Muscle of back (tissue), 13 donors: Measurements from ENCODE around the gene SEPTIN11. TPM values are rescaled to one million over a fixed set of nuclear protein-coding genes. Genes with fewer than 3 reads are reported as not detected.
A peak's percentile ranks its signal among the peaks of the same experiment; 100 is the strongest.

Experiments
- DNase-seq, 3 donors: peaks; one replicate each; pipeline versions ENCODE4 v3.0.0 to v3.0.0-alpha.2; 2013
- long read RNA-seq, 9 donors: transcript quantifications; one replicate each; lab custom pipeline, GENCODE V29; 2026
- polyA plus RNA-seq, 10 donors: library from polyadenylated mRNA; unstranded; fragments of 120-200 nt; gene quantifications; one replicate each; pipeline ENCODE4 v1.2.1, GENCODE V29; 2013; ENCODE audit not compliant: insufficient read length in 10 of 10

Gene SEPTIN11
- polyA plus RNA-seq: 100 to 1,000 TPM; 229 to 360 (median 275) TPM
- long read RNA-seq, donor 1, full-length matches to known transcripts: 20 of 274 reads
- long read RNA-seq, donor 1, partial matches to known transcripts: 198 of 274 reads
- long read RNA-seq, donor 1, other reads (novel, unspliced or antisense): 56 of 274 reads
- long read RNA-seq, donor 2, full-length matches to known transcripts: 25 of 154 reads
- long read RNA-seq, donor 2, partial matches to known transcripts: 124 of 154 reads
- long read RNA-seq, donor 2, other reads (novel, unspliced or antisense): 5 of 154 reads
- long read RNA-seq, donor 3: 0 reads
- long read RNA-seq, donor 4, full-length matches to known transcripts: 16 of 23 reads
- long read RNA-seq, donor 4, partial matches to known transcripts: 7 of 23 reads
- long read RNA-seq, donor 4, other reads (novel, unspliced or antisense): 0 of 23 reads
- long read RNA-seq, donor 5, full-length matches to known transcripts: 33 of 102 reads
- long read RNA-seq, donor 5, partial matches to known transcripts: 69 of 102 reads
- long read RNA-seq, donor 5, other reads (novel, unspliced or antisense): 0 of 102 reads
- long read RNA-seq, donor 6, full-length matches to known transcripts: 24 of 349 reads
- long read RNA-seq, donor 6, partial matches to known transcripts: 79 of 349 reads
- long read RNA-seq, donor 6, other reads (novel, unspliced or antisense): 246 of 349 reads
- long read RNA-seq, donor 7, full-length matches to known transcripts: 24 of 248 reads
- long read RNA-seq, donor 7, partial matches to known transcripts: 106 of 248 reads
- long read RNA-seq, donor 7, other reads (novel, unspliced or antisense): 118 of 248 reads
- long read RNA-seq, donor 8, full-length matches to known transcripts: 49 of 92 reads
- long read RNA-seq, donor 8, partial matches to known transcripts: 43 of 92 reads
- long read RNA-seq, donor 8, other reads (novel, unspliced or antisense): 0 of 92 reads
- long read RNA-seq, donor 9, transcript SEPT11-203 (9 exons, 2,615 nt): major isoform, 6 of 7 reads
- long read RNA-seq, donor 9, partial matches to known transcripts: 0 of 7 reads
- long read RNA-seq, donor 9, other reads (novel, unspliced or antisense): 0 of 7 reads

DNA sequence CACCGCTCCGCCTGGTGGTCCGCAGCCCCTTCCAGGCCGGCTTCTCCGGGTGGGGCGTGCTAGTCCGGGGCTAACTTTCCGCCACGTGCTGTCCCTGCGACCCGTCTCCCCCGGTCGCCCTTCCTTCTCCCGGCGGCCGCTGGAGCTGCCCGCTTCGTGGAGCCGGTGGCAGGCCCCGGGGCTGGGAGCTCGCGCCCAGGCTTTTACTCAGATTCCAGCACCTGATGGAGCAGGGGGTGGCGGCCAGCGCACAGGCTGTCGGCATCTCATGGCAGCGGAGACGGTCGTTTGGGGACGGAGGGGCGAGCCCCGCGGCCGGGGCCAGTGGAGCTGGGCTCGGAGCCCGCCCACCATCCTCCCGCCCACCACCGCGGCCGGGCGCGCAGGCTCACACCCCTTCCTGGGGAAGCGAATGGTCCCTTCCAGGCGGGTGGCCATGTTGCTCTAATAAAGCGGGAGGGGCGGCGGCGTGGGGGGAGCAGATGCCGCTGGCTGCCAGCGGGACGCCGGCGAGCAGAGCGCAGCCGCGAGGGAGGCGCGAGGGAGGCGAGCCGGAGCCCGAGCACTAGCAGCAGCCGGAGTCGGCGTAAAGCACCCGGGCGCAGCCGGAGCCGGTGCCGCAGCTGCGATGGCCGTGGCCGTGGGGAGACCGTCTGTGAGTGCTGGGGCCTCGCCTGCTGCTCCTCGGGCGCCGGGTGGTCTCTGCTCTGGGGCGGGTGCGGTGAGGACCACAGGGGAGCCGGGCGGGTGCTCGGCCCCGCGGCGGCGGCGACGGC lies at the start of gene SEPTIN11:
Gene SEPTIN11 (plus strand): TSS at position 477 of the 776 bp plus-strand sequence. CDS start 152 bp downstream, at position 629.
- DNase-seq: peak; percentile 96 to 99 (median 97)

DNA sequence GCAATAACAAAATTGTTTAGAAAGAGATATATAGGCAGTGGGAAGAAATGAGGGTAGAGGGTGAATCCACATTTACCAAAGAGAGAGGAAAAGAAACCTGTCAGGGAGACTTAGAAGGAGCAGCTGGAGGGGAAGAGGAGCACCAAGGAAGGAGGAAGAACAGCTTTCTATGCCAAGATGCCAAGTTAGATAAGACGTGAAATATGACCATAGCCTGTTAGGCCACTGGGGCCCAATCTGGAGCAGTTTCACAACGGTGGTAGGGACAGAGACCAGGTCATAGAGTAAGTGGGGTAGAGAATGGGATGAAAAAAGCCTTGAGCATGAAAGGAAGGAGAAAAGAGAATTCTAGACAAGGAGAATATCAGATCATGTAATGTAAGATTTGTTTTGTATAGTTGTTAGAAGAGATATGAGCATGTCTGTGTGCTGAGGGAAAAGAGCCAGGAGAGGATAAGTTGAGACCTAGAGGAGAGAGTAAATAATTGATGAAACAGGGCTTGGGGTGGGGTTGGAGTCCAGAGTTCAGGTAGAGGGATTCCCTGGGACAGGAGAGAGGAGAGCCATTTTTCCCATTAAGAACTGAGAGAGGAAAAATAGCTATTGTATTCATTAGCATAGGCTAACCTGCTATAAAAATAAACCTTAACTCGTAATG lies 47.2 kb upstream of the SEPTIN11 start:
- no peak for DNase-seq

- no peak for DNase-seq
Measured at GRCh38 chr4:76904646-76905190, 44.8 kb upstream of the SEPTIN11 start.

DNA sequence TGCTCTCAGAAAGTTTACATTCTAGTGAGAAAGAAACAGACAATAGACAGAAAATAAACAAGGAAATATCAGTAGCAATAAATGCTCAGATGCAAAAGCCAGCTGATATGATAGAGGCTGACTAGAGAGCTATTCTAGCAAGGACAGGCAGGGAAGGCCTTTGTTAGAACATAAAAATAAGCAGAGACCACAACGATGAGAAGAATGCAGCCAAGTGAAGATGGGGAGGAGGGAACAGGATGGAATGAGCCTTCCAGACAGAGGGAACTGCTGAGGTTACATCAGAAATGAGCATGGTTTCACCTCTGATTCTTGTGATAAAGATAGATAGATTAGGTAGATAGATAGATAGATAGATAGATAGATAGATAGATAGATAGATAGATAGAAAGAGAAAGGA lies 44.0 kb upstream of the SEPTIN11 start:
- DNase-seq: peak in 1 of 3 donors; percentile 68

GRCh38 chr4:76909711-76910110 lies 39.8 kb upstream of the SEPTIN11 start:
- DNase-seq: no peak

DNA sequence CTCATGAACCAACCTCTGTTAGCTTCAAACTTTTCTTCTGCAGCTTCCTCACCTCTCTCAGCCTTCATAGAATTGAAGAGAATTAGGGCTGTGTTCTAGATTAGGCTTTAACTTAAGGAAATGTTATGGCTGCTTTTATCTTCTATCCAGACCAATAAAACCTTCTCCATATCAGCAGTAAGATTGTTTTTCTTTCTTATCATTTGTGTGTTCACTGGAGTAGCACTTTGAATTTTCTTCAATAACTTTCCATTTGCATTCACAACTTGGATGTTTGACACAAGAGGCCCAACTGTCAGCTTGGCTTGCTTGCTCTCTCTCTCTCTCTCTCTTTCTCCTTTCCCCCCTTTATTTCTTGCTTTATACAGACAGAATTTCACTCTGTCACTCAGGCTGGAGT lies 28.8 kb upstream of the SEPTIN11 start:
- no peak for DNase-seq

DNA sequence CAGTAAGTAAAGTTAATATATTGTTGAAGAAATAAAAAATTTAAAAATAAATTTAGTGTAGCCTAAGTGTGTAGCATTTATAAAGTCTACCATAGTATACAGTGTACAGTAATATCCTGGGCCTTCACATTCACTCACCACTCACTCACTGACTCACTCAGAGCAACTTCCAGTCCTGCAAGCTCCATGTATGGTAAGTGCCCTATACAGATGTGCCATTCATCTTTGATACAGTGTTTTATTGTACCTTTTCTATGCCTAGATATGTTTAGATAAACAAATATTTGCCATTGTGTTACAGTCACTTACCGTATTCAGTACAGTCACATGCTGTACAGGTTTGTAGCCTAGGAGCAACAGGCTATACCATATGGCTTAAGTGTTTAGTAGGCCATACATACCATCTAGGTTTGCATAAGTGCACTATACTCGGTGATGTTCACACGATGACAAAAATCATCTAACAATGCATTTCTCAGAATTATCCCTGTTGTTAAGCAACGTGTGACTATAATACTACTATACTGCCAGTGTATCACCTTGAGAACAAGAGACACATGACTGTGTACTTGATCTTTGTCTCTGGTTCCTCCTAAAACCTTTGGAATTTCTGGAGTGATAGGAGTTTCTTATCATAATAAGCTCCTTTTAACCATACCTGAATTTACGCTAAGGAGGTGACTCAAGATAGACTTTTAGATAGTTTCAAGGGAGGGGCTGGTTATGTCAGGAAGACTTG lies 25.8 kb upstream of the SEPTIN11 start:
- no peak for DNase-seq

- DNase-seq: no peak
Measured at GRCh38 chr4:76926841-76927240, 22.7 kb upstream of the SEPTIN11 start.

GRCh38 chr4:76930685-76931084 lies 18.9 kb upstream of the SEPTIN11 start:
- DNase-seq: no peak

- DNase-seq: no peak
Measured at GRCh38 chr4:76931087-76931486, 18.5 kb upstream of the SEPTIN11 start.

DNA sequence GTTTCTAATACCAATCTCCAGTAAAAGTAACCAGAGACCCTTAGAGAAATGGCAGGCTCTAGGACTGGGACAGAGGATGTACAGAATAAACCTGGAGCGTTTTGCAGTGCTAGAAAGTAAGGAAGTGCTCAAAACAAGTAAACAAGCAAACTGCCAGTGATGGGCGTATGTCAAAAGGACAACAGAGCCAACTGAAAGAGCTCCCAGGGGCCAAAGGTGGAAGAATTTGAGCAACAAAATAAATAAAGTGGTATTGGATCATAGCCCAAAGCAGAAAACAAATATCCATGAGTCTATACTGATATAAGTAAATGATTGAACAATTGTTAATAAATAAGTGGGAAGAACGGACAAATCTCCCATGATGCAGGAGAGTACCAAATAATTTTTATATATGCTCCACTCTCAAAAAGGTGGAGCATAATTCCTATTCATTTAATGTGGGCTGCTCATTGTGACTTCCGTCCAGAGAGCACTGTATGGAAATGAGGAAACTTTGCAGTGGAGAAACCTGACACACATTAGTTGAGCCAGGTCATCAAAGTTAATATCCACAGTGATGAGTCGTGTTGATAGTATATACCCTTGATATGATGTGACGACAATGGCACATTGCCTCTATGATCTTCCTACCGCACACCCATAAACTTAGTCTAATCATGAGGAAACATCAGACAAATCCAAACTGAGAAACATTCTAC lies 17.8 kb upstream of the SEPTIN11 start:
- no peak for DNase-seq

DNA sequence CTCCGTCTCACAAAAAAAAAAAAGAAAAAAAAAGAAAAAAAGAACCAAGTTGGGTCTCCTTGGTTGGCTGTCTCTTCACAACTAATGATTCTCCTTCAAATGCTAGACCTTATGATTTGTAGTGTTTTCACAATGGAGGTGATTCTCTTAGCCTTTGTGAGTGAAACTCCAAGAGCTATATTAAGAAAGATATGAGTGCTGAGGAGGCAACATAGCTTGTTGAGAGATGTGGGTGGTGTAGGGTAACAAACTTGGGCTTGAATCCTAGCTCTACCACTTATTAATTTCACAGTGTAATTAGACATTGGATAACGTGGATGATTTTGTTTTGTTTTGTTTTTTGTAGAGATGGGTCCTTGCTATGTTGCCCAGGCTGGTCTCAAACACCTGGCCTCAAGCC lies 10.4 kb upstream of the SEPTIN11 start:
- no peak for DNase-seq

- DNase-seq: no peak
Measured at GRCh38 chr4:76943129-76943620, 6.4 kb upstream of the SEPTIN11 start.

DNA sequence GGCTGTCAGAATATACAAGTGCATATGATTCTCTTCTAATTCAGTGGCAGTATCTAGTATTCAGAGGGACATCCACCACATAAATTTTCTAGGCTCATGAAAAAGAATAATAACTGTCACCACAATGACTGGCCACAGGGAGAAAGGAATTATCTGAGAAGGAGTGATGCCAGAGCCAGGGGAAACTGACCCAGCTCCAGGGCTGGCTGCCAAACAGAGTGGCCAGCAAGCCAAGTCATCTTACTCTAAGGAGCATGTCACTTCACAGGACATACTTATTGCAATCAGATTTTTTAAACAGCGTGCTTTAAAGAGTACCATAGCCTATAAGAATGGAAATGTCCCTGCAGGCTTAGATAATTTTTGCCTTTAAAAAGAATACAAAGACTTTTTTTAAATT lies 5.8 kb upstream of the SEPTIN11 start:
- no peak for DNase-seq

DNA sequence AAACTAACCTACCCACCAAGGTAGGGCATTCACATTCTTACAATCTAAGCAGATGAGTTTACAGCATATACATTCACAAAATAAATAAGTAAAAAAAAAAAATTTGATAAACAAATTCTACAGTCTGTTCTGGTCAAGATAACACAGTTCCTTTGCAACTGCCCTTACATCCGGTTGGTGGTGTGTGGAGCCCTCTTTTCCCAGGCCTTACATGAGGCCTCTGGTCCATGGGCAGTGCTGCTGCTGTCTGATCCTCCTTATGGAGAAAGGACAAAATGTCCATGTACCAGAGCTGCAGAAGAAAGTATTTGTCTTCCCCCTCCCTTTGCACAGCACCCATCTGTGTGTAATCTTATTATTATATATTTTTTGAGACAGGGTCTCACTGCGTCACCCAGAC lies 2.2 kb upstream of the SEPTIN11 start:
- DNase-seq: no peak

GRCh38 chr4:76948443-76949275 lies 893 bp upstream of the SEPTIN11 start:
- DNase-seq: peak; percentile 74 to 91 (median 76)

- peak; percentile 37 to 85 (median 53) for DNase-seq
Measured at GRCh38 chr4:76950052-76950955, 752 bp downstream of the SEPTIN11 start.
